HG03139 (cell line): ENCODE results near the gene ERC1.
A peak's percentile ranks its signal among the peaks of the same experiment; 100 is the strongest.
"Not testable (repeated sequence)": the region's sequence is repeated elsewhere in the genome, so short reads cannot be mapped to it uniquely, and the experiment has no call there.

Experiments used
- ATAC-seq: cut with Tn5 transposase; IDR thresholded peaks from one replicate; pipeline ENCODE4 v1.9.1; 2021; ENCODE audit not compliant: unreplicated experiment

The ERC1 gene

GRCh38 chr12:1069846-1070245 is 78.8 kb downstream of the ERC1 start:
- no peak for ATAC-seq

DNA sequence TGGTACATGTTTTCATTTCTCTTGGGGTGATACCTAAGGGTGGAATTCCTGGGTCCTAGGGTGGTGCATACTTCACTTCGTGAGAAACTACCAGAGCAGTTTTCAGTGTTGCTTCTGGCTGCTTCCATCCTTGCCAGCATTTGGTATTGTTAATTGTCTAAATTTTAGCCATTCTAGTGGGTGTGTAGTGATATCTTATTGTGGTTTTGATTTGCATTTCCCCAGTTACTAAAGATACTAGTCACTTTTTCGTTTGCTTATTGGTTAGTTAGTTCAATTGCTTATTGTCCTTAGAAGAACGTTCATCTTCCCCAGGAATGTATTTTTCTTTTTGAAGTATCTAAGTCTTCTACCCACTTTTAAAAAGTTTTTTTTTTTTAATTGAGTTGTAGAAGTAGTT is 80.2 kb downstream of the ERC1 start:
- no peak for ATAC-seq

DNA sequence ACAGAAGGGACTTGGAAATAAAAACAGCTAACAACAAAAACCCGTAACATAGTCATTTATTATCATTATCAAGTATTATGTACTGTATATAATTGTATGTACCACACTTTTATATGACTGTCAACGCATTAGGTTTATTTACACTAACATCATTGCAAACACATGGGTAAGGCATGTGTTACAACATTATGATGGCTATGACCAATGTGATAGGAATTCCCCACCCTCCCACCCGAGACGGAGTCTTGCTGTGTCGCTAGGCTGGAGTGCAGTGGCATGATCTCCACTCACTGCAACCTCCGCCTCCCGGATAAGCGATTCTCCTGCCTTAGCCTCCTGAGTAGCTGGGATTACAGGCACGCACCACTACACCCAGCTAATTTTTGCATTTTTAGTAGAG is 82.6 kb downstream of the ERC1 start:
- no peak for ATAC-seq

DNA sequence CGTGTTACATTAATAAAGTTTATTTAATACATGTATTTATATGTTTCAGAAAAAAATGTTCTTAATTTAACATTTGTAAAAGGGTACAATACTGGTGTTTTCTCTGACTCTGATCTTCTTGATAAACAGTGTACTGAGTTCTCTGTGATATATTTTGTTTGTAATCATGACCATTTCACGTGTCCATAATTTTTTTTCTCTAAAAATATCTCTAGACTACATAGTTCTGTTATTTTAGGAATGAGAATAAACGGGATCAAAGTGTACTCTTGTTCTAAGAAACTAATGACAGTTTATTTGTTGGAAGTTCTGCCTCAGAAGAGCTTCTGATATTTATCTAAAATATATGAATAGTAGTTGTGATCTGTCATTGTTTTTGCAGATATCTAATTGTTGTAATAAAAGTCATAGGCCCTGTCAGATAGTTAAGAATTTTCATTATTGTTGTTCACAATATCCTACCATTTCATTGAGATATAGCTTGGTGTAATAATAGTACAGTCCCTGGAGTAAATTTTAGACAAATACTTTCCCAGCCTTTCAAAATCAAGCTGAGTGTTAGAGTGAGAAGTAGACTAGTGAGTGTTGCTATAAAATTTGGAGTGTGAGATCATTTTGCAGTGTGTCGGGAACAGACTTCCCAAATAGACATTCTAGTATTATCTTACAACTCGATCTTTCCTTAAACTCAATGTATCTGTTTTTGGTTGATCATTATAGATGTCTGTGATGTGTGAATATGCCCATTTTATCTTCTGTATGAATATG is 86.2 kb downstream of the ERC1 start:
- no peak for ATAC-seq

DNA sequence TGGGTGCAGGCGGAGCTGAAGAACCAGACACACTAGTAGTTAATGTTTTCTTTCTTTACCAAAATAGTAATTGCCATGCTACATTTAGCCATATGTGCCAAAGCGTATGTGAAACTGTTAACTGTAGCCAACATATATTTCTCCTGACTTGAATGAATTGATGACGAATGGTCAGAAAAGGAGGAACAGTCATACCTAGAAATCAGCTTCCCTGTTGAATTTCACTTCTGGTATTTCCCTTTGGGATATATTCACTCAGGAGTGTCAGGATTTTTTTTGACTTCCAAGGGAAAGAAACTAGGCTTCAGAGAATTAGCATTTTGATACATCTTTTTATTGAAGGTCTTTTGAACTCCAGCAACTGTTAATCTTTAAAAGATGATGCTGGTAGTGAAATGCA is 87.0 kb downstream of the ERC1 start:
- ATAC-seq, result no peak

GRCh38 chr12:1080520-1081223 is 89.6 kb downstream of the ERC1 start:
- ATAC-seq, result no peak

DNA sequence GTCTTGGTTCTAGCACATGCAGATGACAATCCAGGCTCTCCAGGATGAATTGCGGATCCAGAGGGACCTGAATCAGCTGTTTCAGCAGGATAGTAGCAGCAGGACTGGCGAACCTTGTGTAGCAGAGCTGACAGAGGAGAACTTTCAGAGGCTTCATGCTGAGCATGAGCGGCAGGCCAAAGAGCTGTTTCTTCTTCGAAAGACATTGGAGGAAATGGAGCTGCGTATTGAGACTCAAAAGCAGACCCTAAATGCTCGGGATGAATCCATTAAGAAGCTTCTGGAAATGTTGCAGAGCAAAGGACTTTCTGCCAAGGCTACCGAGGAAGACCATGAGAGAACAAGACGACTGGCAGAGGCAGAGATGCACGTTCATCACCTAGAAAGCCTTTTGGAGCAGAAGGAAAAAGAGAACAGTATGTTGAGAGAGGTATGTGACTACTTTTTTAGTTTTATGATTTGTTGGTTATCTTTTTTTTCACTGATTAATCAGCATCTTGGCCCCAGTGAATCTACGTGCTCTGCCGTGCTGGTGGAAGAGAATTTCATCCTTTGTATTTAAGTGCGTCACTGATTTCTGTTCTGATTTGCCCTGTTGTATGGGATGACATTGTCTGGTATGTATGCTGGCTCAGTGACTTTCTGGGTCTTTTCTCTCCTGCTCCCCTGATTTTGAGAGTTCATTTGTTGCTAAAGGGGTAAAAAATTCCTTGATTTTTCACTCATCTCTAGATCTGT is 92.3 kb downstream of the ERC1 start:
- ATAC-seq, result no peak

- no peak for ATAC-seq
These were observed 92.9 kb downstream of the ERC1 start for GRCh38 chr12:1083889-1084262.

DNA sequence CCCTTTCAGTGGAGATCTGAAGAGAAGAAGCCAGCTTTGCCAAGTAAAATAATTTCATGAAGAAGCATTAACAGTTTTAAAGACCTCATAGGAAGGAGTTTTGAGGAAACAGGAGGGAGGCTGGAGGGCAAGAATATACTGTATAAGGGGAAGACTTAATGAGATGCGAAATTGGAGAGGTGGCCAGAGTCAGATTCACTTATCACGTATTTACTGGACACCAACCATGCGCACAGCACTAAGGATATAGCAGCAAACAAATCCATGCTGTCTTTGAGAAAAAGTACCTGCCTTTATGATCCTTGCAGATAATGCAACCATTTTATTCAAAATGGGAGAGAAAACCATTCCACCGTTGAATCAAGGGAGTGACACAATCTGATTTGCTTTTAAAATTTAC is 100.3 kb downstream of the ERC1 start:
- ATAC-seq, result no peak

- no peak for ATAC-seq
These were observed 102.2 kb downstream of the ERC1 start for GRCh38 chr12:1093166-1093751.

GRCh38 chr12:1094714-1095113 is 103.7 kb downstream of the ERC1 start:
- no peak for ATAC-seq

DNA sequence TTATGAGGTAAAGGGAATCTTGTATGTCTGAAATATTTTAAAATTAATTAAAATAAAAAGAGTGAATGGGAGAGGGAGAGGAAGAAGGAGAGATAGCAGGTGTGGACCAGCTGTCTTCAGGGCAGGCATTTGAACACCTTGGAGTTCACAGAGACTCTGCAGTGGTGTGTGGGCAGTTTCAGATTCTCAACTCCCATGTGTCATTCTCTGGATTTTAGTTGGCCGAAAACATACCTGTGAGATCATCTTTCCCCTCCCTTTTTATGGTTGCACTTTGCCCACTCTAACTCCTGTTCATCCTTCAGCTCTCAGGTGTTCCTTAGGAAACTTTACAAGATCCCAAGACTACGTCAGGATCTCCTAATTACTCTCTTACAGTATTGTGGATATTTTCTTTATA is 108.1 kb downstream of the ERC1 start:
- no peak for ATAC-seq

DNA sequence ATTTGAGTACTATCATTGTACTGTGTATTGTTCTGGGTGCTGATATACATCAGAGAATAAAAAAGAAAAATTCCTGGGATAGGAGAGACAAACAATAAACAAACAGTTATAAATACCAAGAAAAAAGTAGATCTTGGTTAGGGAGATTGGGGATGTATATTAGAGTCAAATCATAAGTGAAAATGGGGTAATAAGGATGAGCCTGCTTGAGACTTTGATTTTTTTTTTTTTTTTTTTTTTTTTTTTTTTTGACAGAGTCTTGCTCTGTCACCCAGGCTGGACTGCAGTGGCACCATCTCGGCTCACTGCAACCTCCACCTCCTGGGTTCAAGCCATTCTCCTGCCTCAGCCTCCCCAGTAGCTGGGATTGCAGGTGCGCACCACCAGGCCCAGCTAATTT is 108.6 kb downstream of the ERC1 start:
- not testable (repeated sequence) for ATAC-seq

DNA sequence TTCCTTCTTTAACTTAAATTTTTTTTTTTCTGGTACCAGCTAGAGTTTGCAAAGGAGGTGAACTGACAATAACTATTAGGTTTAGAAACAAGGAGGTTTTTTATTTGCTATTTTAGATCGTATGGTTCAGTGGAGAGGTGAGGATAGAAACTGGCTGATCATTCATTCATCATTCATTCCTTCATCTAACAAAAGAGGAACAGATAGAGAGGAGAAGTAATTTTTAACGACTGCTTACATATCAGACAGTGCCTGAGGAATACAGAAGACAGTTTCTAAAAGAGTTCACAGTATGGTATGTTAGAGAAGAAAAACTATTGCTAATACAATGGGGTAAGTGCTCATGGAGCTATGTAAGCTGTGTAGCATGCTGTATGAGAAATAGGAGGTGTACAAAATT is 111.1 kb downstream of the ERC1 start:
- no peak for ATAC-seq

- no peak for ATAC-seq
These were observed 111.9 kb downstream of the ERC1 start for GRCh38 chr12:1102791-1103450.

DNA sequence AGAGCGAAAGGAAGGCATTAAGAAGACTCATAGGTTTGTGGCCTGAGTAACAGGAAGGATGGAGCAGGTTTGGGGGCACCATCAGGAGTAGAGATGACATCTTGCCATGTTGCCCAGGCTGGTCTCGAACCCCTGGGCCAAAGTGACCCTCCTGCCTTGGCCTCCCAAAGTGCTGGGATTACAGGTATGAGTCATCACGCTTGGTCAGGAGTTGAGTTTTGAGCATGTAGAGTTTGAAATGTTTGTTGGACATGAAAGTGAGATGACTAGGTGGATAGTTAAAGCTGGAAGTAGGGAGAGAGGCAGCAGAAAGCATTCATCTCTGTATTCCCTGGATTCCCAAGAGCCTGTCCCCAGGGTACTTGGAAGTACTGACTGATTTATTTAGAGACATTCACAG is 112.6 kb downstream of the ERC1 start:
- ATAC-seq, result no peak

DNA sequence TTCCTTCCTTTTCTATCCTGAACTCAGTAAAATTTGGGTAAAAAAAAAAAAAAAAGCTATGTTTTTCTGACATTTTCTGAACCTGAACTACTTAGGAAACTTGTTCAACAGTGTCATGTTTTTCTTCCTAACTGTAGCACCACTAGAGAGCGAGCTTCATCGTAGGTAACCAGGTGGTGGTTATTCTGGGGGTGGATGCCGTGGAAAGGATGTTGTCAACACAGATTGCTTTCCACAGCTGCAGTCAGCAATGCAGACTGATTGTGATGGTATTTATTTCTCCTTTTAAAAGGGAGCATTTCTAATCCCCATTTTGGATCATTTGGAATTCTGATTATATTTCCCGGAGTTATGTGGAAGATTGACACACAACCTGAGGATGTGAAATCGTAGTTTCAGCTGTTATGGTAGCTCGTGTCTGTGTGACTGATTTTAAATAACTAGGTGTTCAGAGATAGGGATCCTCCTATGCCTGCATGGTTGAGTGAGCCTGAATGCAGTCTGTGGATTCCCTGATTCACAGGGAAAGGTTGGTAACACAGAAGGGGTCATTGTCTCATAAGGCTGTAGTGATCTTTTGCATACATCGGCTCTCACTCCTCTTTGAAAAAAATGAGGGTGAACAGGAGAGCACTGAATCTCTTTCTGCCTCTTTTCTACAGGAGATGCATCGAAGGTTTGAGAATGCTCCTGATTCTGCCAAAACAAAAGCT is 113.2 kb downstream of the ERC1 start:
- ATAC-seq, result no peak

- no peak for ATAC-seq
These were observed 116.6 kb downstream of the ERC1 start for GRCh38 chr12:1107669-1108068.

GRCh38 chr12:1108276-1108675 is 117.3 kb downstream of the ERC1 start:
- ATAC-seq, result peak; percentile 83

DNA sequence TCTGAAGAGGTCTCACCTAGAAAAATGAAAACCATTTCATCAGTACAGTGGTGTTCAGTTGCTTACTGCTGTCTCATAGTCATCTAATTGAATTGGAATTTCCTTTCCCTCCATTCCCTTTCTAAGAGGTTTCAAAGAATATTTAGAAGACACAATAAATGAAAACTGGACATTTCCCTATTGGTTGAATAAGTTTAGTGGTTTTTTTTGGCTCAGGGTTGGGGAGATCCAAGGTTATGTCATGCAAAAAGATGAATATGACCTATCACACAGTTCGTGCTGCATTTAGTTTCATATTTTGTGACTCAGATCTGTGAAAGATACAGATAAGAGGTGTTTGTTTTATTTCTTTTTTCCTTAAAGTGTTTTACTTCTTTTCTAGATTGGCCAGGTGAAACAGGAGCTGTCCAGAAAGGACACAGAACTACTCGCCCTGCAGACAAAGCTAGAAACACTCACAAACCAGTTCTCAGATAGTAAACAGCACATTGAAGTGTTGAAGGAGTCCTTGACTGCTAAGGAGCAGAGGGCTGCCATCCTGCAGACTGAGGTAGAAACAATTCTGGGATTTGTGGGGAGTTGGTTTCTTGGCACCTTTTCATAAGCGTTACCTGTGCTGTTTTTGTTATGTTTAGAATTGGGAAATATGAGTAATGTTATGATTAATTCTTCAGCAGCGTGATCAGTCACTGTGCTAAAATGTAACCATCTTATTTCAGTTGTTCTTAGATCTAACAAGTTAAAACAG is 124.6 kb downstream of the ERC1 start:
- ATAC-seq, result no peak
